Measurements from ENCODE around the gene COPS3. TPM values are rescaled to one million over a fixed set of nuclear protein-coding genes. Genes with fewer than 3 reads are reported as not detected.

The COPS3 gene
- total and polyA plus RNA-seq, 2 of the 8 experiments (the other 6 are each of a cell fraction or from before 2014, with no cell fraction given) = 82.9 to 110 TPM

GRCh38 chr17:17198281-17198680 lies 82.8 kb downstream of the COPS3 start:
- Histone ChIP-seq H3K23ac (ENCODE audit: insufficient read length) (no peak overlapping the region), H4K20me1 (replicated peaks in 1 of 2; ENCODE audit: control insufficient read depth in 1 of 2, insufficient read depth in 2 of 2, low read length in 2 of 2) (no peaks in the 10 kb centered on the region)

More at GRCh38 chr17:17198281-17198680, 82.8 kb downstream of the COPS3 start:
- H3K27me3 ChIP-seq (replicated peaks in 1 of 4; ENCODE audit: control insufficient read depth in 3 of 4, extremely low read depth in 1 of 4, insufficient read depth in 3 of 4, low read length in 3 of 4) = no peaks in the 10 kb centered on the region
- no peak overlapping the region for H3K27ac ChIP-seq (ENCODE audit: low read depth, low read length)
- H2BK120ac ChIP-seq (replicated peaks; ENCODE audit: low read depth, low read length) = no peak overlapping the region
- TF ChIP-seq BACH1 (IDR thresholded peaks at IDR 0.05; ENCODE audit: low read length) (no peak), KDM1A (IDR thresholded peaks at IDR 0.05; ENCODE audit: borderline replicate concordance, low read length) (no peak), POLR2A (IDR thresholded peaks at IDR 0.05; ENCODE audit: control extremely low read depth in 1 of 2, low read depth in 2 of 2, low read length in 2 of 2) (no peak), ASH2L (IDR thresholded peaks at IDR 0.05; ENCODE audit: low read length) (no peak), SP4 (IDR thresholded peaks at IDR 0.05; ENCODE audit: low read length) (no peak), TCF12 (IDR thresholded peaks at IDR 0.05; ENCODE audit: low read depth, low read length) (no peak), SUZ12 (IDR thresholded peaks at IDR 0.05; ENCODE audit: low read length) (no peak), HDAC6 (IDR thresholded peaks at IDR 0.05; ENCODE audit: low read depth, low read length) (no peak)
- H3K4me1 ChIP-seq (replicated peaks in 1 of 4; ENCODE audit: control insufficient read depth in 3 of 4, insufficient read depth in 4 of 4, low read length in 3 of 4) = no peaks in the 10 kb centered on the region; a peak in 1 of 7 replicates
- ChIA-PET POLR2A (ENCODE audit: partially characterized antibody) (interaction anchor here (0.6 to 1.9 kb wide), 3 partner anchors 9 to 823 kb away, joined by 3 to 4 read pairs (median 3); no protein-coding TSS in a partner anchor), CTCF (ENCODE audit: partially characterized antibody) (interaction anchor here (0.7 to 1.5 kb wide), 2 partner anchors 45 to 56 kb away, joined by 3 to 4 read pairs; no protein-coding TSS in a partner anchor)
- WGBS, 2 experiments (ENCODE audit: extremely low coverage in 1 of 2, insufficient coverage in 1 of 2, insufficient read length in 1 of 2, insufficient replicate concordance in 2 of 2, low coverage in 1 of 2, low lambda C conversion rate in 2 of 2, missing lambda C conversion rate in 1 of 2) = 100% methylated on average over 1 of the region's 1 CpG; no CpG with 5 or more reads in 1 of the 2 experiments
- no peak overlapping the region for H2BK15ac ChIP-seq (ENCODE audit: low read length)
- H3K9me3 ChIP-seq (ENCODE audit: insufficient read depth in 2 of 2, low read depth in 1 of 2, low read length in 1 of 2) = no peaks in the 10 kb centered on the region
- no peaks in the 10 kb centered on the region for H3K23me2 ChIP-seq (ENCODE audit: low read depth, low read length)
- no peak overlapping the region for H2AFZ ChIP-seq (ENCODE audit: low read length)
- no peaks in the 10 kb centered on the region for H3K79me1 ChIP-seq (ENCODE audit: low read depth, low read length)
- H3K14ac ChIP-seq (ENCODE audit: insufficient read length) = no peak overlapping the region
- H2BK12ac ChIP-seq (ENCODE audit: low read depth, low read length) = no peak overlapping the region
- H3K9ac ChIP-seq (replicated peaks in 1 of 4; ENCODE audit: extremely low read depth in 1 of 4, low read depth in 3 of 4, low read length in 3 of 4) = no peak overlapping the region
- no peak overlapping the region for H3K56ac ChIP-seq (replicated peaks; ENCODE audit: insufficient read length, low read depth, low read length)
- no peak overlapping the region for H3K4ac ChIP-seq (replicated peaks; ENCODE audit: insufficient read length, low read depth, low read length)
- no peak overlapping the region for H3K4me2 ChIP-seq (ENCODE audit: insufficient read depth in 1 of 2, low read depth in 2 of 2, low read length in 2 of 2)
- H3K4me3 ChIP-seq (ENCODE audit: extremely low read depth in 1 of 4, insufficient read depth in 2 of 4, low read depth in 3 of 4, low read length in 4 of 4) = no peak overlapping the region
- H2AK5ac ChIP-seq (ENCODE audit: low read depth, low read length) = no peak overlapping the region
- no peak for FAIRE-seq
- H3K36me3 ChIP-seq (ENCODE audit: control insufficient read depth in 2 of 4, insufficient read depth in 4 of 4, low read length in 3 of 4) = no peaks in the 10 kb centered on the region
- no peak overlapping the region for H2BK20ac ChIP-seq (ENCODE audit: low read length)
- no peak overlapping the region for H4K5ac ChIP-seq (ENCODE audit: insufficient read length, low read depth, low read length)
- no peak for DNase-seq (ENCODE audit: low read depth in 1 of 2, low spot score in 2 of 2)
- no peak overlapping the region for H4K8ac ChIP-seq (ENCODE audit: extremely low read depth, insufficient read depth, low read length)
- H4K91ac ChIP-seq (replicated peaks; ENCODE audit: insufficient read length, low read length) = no peak overlapping the region
- H2BK5ac ChIP-seq (ENCODE audit: low read depth, low read length) = no peak overlapping the region
- H3K79me2 ChIP-seq (ENCODE audit: control insufficient read depth in 1 of 2, insufficient read depth in 2 of 2, low read length in 2 of 2) = no peaks in the 10 kb centered on the region
- no peak overlapping the region for H3K18ac ChIP-seq (ENCODE audit: extremely low read depth, low read length)
